T-helper 1 cell treated with Interleukin-12 subunit alpha and Interleukin-12 subunit beta and Interleukin-4 antibody, amounts not matched to agents 30 μg/mL and 1 μg/mL, for 36 hours (primary cell): Measurements from ENCODE around the gene LRRC28.

Experiments
- H3K27ac Mint-ChIP-seq: one replicate; pipeline ENCODE4 v1.8.0; 2021; ENCODE audit warnings: mild to moderate bottlenecking, mixed read lengths
- H3K27me3 Mint-ChIP-seq: one replicate; pipeline ENCODE4 v1.8.0; 2021; ENCODE audit warnings: low read depth, mixed read lengths
- H3K36me3 Mint-ChIP-seq: one replicate; pipeline ENCODE4 v1.8.0; 2021; ENCODE audit warnings: low read depth, mixed read lengths
- H3K4me1 Mint-ChIP-seq: one replicate; pipeline ENCODE4 v1.8.0; 2021; ENCODE audit warnings: low read depth, mixed read lengths
- H3K4me3 Mint-ChIP-seq: one replicate; pipeline ENCODE4 v1.8.0; 2021; ENCODE audit warnings: mild to moderate bottlenecking, moderate library complexity, mixed read lengths
- H3K9me3 Mint-ChIP-seq: one replicate; pipeline ENCODE4 v1.8.0; 2021; ENCODE audit warnings: mixed read lengths

Gene LRRC28

GRCh38 chr15:99267957-99268356 lies 16.7 kb downstream of the LRRC28 start:
- Mint-ChIP-seq H3K9me3 (no peaks in the 10 kb centered on the region), H3K27me3 (no peaks in the 10 kb centered on the region), H3K4me3 (no peak overlapping the region), H3K36me3 (peaks cover 7% of the 10 kb centered on the region), H3K27ac (no peak overlapping the region), H3K4me1 (peaks cover 18% of the 10 kb centered on the region)

DNA sequence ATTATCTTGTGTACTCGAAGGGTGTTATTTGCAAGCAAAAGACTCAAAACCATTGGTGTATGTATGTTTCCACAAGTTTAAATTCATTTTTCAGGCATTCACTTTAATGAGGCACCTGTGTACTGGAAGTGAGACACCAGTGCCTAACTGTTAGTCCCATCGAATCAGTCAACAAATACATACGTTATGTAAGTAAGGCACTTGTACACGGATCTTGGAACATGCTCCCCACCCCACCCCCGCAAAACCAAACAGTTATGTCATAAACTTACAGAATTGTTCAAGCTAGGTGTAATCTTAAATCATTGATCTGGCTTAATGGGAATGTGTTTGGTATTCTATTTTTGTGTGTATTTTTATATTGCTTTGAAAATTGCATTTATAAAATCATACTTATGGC lies 17.1 kb downstream of the LRRC28 start:
- peaks cover 6% of the 10 kb centered on the region for H3K36me3 Mint-ChIP-seq
- no peak overlapping the region for H3K27ac Mint-ChIP-seq
- H3K4me1 Mint-ChIP-seq: peaks cover 17% of the 10 kb centered on the region
- H3K4me3 Mint-ChIP-seq: no peak overlapping the region
- H3K9me3 Mint-ChIP-seq: no peaks in the 10 kb centered on the region
- H3K27me3 Mint-ChIP-seq: no peaks in the 10 kb centered on the region

DNA sequence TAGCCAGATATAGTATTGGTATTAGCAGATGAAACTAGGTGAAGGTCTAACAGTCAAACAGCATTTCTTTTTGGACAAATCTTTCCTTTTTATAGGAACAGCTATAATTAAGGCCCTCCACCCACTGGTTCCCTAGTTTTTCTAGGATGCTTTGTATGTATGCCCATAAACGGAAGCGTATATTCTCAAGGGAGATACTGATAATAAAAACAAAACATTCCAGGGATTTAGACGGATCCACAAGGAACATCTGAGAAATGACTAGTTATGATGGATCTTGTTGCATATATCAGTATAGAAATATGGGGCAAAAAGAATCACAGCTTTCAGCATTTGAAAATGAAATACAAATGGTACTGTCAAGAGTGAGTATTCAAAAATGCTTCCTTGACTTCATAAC lies 22.5 kb downstream of the LRRC28 start:
- Mint-ChIP-seq H3K27ac (no peak overlapping the region), H3K27me3 (no peaks in the 10 kb centered on the region), H3K4me1 (peaks cover 10% of the 10 kb centered on the region), H3K36me3 (peaks cover 2% of the 10 kb centered on the region), H3K4me3 (no peak overlapping the region), H3K9me3 (no peaks in the 10 kb centered on the region)

DNA sequence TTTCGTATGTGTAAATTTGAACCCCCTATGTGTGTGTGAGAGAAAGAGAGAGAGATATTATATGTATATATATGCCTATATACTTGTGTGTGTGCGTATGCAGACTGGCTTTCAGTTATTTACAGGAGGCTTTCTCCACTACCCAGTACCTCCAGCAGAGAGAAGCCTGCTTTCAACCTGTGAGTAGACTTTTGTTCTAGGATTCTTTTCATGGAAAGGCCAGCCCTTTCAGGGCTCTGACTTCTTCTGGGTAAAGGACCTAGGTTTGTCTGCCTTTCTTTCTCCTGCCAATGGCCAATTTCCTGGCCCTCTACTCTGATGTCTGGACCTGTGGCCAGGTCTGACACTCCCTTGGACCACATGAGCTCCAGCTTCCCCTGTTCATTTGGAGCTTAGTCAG lies 23.8 kb downstream of the LRRC28 start:
- Mint-ChIP-seq H3K27me3 (no peaks in the 10 kb centered on the region), H3K9me3 (no peaks in the 10 kb centered on the region), H3K4me1 (peaks cover 21% of the 10 kb centered on the region), H3K36me3 (peaks cover 11% of the 10 kb centered on the region), H3K4me3 (no peak overlapping the region), H3K27ac (no peak overlapping the region)

DNA sequence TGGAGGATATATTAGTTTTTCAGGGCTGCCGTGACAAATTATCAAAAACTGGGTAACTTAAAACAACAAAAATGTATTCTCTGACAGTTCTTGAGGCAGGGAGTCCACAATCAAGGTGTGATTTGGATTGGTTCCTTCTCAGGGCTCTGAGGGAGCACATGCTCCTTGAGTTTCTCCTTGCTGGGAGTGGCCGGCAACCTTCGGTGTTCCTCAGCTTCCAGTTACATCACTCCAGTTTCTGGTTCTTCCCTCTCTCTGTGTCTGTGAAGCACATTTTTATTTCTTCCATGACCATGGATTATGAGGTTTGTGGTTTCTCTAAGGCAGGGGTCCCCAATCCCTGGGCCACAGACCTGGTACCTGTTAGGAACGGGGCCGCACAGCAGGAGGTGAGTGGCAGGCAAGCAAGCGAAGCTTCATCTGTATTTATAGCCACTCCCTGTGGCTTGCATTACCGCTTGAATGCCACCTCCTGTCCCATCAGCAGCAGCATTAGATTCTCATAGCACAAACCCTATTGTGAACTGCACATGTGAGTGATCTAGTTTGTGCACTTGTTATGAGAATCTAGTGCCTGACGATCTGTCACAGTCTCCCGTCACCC lies 24.3 kb downstream of the LRRC28 start:
- H3K27ac Mint-ChIP-seq: no peak overlapping the region
- no peaks in the 10 kb centered on the region for H3K27me3 Mint-ChIP-seq
- no peak overlapping the region for H3K4me3 Mint-ChIP-seq
- H3K9me3 Mint-ChIP-seq: no peaks in the 10 kb centered on the region
- peaks cover 26% of the 10 kb centered on the region for H3K4me1 Mint-ChIP-seq
- peaks cover 12% of the 10 kb centered on the region for H3K36me3 Mint-ChIP-seq

DNA sequence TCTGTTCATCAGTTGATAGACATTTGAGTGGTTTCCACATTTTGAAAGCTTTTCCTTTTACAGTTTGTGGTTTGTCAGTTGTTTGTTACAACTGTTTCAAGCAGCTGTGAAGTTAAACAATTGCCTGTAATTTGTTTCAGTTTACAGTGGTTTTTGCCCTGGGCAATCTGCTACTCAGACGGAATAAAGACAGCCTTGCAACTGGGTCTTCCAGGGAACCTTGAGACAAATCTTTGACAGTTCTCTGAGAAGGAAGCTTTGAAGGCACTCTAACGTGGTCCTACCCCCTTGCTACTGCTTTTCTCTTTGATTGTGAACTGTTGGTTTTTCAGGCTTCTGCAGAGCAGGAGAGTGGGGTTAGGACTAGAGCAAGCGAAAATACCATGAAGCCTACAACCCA lies 28.0 kb downstream of the LRRC28 start:
- Mint-ChIP-seq H3K27me3 (no peaks in the 10 kb centered on the region), H3K4me1 (peaks cover 36% of the 10 kb centered on the region), H3K27ac (peak overlapping the region; percentile 3), H3K4me3 (peak overlapping the region; percentile 47), H3K36me3 (peaks cover 13% of the 10 kb centered on the region), H3K9me3 (no peaks in the 10 kb centered on the region)

- Mint-ChIP-seq H3K27ac (peak overlapping the region; percentile 65), H3K27me3 (no peaks in the 10 kb centered on the region), H3K36me3 (peaks cover 13% of the 10 kb centered on the region), H3K4me1 (peaks cover 41% of the 10 kb centered on the region), H3K9me3 (no peaks in the 10 kb centered on the region), H3K4me3 (peak overlapping the region; percentile 47)
Measured at GRCh38 chr15:99279827-99280226, 28.5 kb downstream of the LRRC28 start.

DNA sequence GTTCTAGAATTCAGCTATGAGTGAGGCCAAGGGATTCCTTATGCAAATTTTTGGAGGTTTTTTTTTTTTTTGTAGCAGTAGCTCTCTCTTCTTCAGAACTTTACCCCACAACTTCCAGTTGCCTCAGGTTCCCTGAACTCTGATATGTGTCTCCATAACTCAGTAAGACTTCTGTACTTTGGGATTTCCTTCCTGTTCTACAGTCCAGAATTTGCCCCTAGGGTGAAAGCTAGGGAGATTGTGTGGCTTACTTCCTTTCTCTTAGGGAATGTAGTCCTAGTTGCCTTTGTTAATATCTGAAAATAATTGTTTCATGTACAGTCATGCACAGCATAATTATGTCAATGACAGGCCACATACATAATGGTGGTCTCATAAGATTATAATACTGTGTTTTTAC lies 30.8 kb downstream of the LRRC28 start:
- Mint-ChIP-seq H3K9me3 (no peaks in the 10 kb centered on the region), H3K36me3 (peaks cover 13% of the 10 kb centered on the region), H3K27me3 (no peaks in the 10 kb centered on the region), H3K4me1 (peaks cover 37% of the 10 kb centered on the region), H3K27ac (peak overlapping the region; percentile 10), H3K4me3 (no peak overlapping the region)

- no peak overlapping the region for H3K4me3 Mint-ChIP-seq
- no peaks in the 10 kb centered on the region for H3K9me3 Mint-ChIP-seq
- peaks cover 34% of the 10 kb centered on the region for H3K4me1 Mint-ChIP-seq
- no peak overlapping the region for H3K27ac Mint-ChIP-seq
- H3K36me3 Mint-ChIP-seq: peaks cover 13% of the 10 kb centered on the region
- no peaks in the 10 kb centered on the region for H3K27me3 Mint-ChIP-seq
Measured at GRCh38 chr15:99282586-99282985, 31.3 kb downstream of the LRRC28 start.

GRCh38 chr15:99283717-99284116 lies 32.4 kb downstream of the LRRC28 start:
- H3K4me3 Mint-ChIP-seq: no peak overlapping the region
- no peak overlapping the region for H3K27ac Mint-ChIP-seq
- H3K36me3 Mint-ChIP-seq: peaks cover 12% of the 10 kb centered on the region
- H3K9me3 Mint-ChIP-seq: no peaks in the 10 kb centered on the region
- peaks cover 33% of the 10 kb centered on the region for H3K4me1 Mint-ChIP-seq
- H3K27me3 Mint-ChIP-seq: no peaks in the 10 kb centered on the region

- Mint-ChIP-seq H3K4me3 (no peak overlapping the region), H3K27me3 (no peaks in the 10 kb centered on the region), H3K4me1 (no peaks in the 10 kb centered on the region), H3K9me3 (peaks cover 8% of the 10 kb centered on the region), H3K36me3 (peaks cover 21% of the 10 kb centered on the region), H3K27ac (no peak overlapping the region)
Measured at GRCh38 chr15:99291643-99292042, 40.4 kb downstream of the LRRC28 start.

- H3K4me1 Mint-ChIP-seq: no peaks in the 10 kb centered on the region
- peaks cover 21% of the 10 kb centered on the region for H3K36me3 Mint-ChIP-seq
- no peak overlapping the region for H3K4me3 Mint-ChIP-seq
- peaks cover 8% of the 10 kb centered on the region for H3K9me3 Mint-ChIP-seq
- H3K27me3 Mint-ChIP-seq: no peaks in the 10 kb centered on the region
- no peak overlapping the region for H3K27ac Mint-ChIP-seq
Measured at GRCh38 chr15:99295840-99296239, 44.6 kb downstream of the LRRC28 start.

DNA sequence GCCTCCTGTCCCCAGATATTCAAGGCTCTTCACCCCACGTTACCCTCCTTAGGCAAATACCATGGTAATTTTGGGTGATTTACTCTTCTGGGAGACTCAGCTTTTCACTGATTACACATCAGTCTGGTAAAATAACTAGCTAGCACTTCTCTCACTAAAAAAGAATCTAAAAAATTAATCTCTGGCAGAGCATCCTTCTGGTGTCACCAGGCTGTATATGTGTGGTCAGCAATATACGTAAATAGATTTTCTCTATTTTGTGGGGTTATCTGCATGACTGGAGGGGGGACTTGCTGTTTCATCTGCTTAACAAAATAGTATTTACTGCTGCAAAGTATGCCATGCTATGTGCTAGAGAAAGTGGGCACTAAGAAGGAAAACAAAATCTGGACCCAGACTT lies 45.1 kb downstream of the LRRC28 start:
- peaks cover 8% of the 10 kb centered on the region for H3K9me3 Mint-ChIP-seq
- no peaks in the 10 kb centered on the region for H3K27me3 Mint-ChIP-seq
- no peaks in the 10 kb centered on the region for H3K4me1 Mint-ChIP-seq
- H3K4me3 Mint-ChIP-seq: no peak overlapping the region
- peaks cover 21% of the 10 kb centered on the region for H3K36me3 Mint-ChIP-seq
- H3K27ac Mint-ChIP-seq: no peak overlapping the region

GRCh38 chr15:99303907-99304306 lies 52.6 kb downstream of the LRRC28 start:
- H3K27me3 Mint-ChIP-seq: no peaks in the 10 kb centered on the region
- peaks cover 1% of the 10 kb centered on the region for H3K4me1 Mint-ChIP-seq
- H3K9me3 Mint-ChIP-seq: no peaks in the 10 kb centered on the region
- no peak overlapping the region for H3K27ac Mint-ChIP-seq
- H3K4me3 Mint-ChIP-seq: no peak overlapping the region
- H3K36me3 Mint-ChIP-seq: no peaks in the 10 kb centered on the region

GRCh38 chr15:99305761-99306505 lies 54.7 kb downstream of the LRRC28 start:
- H3K9me3 Mint-ChIP-seq: no peaks in the 10 kb centered on the region
- peaks cover 1% of the 10 kb centered on the region for H3K4me1 Mint-ChIP-seq
- H3K27ac Mint-ChIP-seq: no peak overlapping the region
- no peaks in the 10 kb centered on the region for H3K27me3 Mint-ChIP-seq
- H3K4me3 Mint-ChIP-seq: no peak overlapping the region
- H3K36me3 Mint-ChIP-seq: peaks cover 2% of the 10 kb centered on the region
